Activated CD8-positive, alpha-beta memory T cell treated with anti-CD3 and anti-CD28 coated beads, Interleukin-2, amount 50 U/mL, for 1 hour (primary cell): ENCODE data around the gene KCNMA1.

Experiments
- DNase-seq: peaks from one replicate; pipeline ENCODE4 v3.0.0-alpha.2; 2020; ENCODE audit errors: extremely low read depth

The KCNMA1 gene

GRCh38 chr10:77116904-77117303 is 520.7 kb downstream of the KCNMA1 start:
- no peak for DNase-seq

GRCh38 chr10:77114181-77114821 is 523.3 kb downstream of the KCNMA1 start:
- DNase-seq, result no peak

- DNase-seq, result no peak
These were observed 525.7 kb downstream of the KCNMA1 start for GRCh38 chr10:77111611-77112550.

- DNase-seq, result no peak
These were observed 526.9 kb downstream of the KCNMA1 start for GRCh38 chr10:77110757-77111156.

GRCh38 chr10:77109351-77109994 is 528.1 kb downstream of the KCNMA1 start:
- no peak for DNase-seq

- no peak for DNase-seq
These were observed 530.9 kb downstream of the KCNMA1 start for GRCh38 chr10:77106676-77107075.

GRCh38 chr10:77105761-77106221 is 531.8 kb downstream of the KCNMA1 start:
- no peak for DNase-seq

GRCh38 chr10:77104459-77104980 is 533.1 kb downstream of the KCNMA1 start:
- DNase-seq, result no peak

- no peak for DNase-seq
These were observed 534.4 kb downstream of the KCNMA1 start for GRCh38 chr10:77103213-77103612.

- no peak for DNase-seq
These were observed 536.3 kb downstream of the KCNMA1 start for GRCh38 chr10:77101341-77101740.

GRCh38 chr10:77099136-77099535 is 538.5 kb downstream of the KCNMA1 start:
- DNase-seq, result no peak

GRCh38 chr10:77097625-77098024 is 540.0 kb downstream of the KCNMA1 start:
- no peak for DNase-seq

GRCh38 chr10:77093126-77093525 is 544.5 kb downstream of the KCNMA1 start:
- no peak for DNase-seq

- no peak for DNase-seq
These were observed 545.9 kb downstream of the KCNMA1 start for GRCh38 chr10:77091597-77092165.

GRCh38 chr10:77090381-77091356 is 546.9 kb downstream of the KCNMA1 start:
- DNase-seq, result no peak

- no peak for DNase-seq
These were observed 550.2 kb downstream of the KCNMA1 start for GRCh38 chr10:77087366-77087765.

GRCh38 chr10:77086081-77086480 is 551.5 kb downstream of the KCNMA1 start:
- DNase-seq, result no peak

- no peak for DNase-seq
These were observed 552.3 kb downstream of the KCNMA1 start for GRCh38 chr10:77085344-77085743.

- no peak for DNase-seq
These were observed 553.0 kb downstream of the KCNMA1 start for GRCh38 chr10:77084431-77085144.
